ENCODE measurements around the gene P2RY4. TPM values are rescaled to one million over a fixed set of nuclear protein-coding genes. Genes with fewer than 3 reads are reported as not detected.

P2RY4 gene
- total RNA-seq, result under 1 TPM in 1 of 2 donors, not detected in 1; 0.34 TPM

DNA sequence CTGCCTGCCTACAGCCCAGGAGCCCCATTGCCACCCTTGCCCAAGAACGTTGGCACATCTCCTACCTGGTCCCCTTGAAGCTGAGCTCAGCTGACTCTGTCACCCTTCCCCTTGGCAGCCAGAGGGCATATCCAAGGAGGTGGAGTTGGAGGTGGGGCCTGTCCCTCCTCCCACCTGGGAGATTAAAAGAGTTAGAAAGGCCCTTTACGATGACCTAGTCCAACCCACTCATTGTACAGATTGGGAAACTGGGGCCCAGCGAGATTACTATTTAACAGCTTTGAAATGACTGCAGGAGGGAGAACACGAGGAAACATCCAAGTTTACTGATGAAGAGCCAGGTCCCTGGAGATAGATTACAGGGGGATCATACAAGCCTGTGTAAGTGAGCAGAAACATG, at the start of gene P2RY4:
TSS of gene P2RY4 (minus strand) at position 101 of the 400 bp plus-strand sequence. CDS start 580 bp downstream, outside the sequence.

DNA sequence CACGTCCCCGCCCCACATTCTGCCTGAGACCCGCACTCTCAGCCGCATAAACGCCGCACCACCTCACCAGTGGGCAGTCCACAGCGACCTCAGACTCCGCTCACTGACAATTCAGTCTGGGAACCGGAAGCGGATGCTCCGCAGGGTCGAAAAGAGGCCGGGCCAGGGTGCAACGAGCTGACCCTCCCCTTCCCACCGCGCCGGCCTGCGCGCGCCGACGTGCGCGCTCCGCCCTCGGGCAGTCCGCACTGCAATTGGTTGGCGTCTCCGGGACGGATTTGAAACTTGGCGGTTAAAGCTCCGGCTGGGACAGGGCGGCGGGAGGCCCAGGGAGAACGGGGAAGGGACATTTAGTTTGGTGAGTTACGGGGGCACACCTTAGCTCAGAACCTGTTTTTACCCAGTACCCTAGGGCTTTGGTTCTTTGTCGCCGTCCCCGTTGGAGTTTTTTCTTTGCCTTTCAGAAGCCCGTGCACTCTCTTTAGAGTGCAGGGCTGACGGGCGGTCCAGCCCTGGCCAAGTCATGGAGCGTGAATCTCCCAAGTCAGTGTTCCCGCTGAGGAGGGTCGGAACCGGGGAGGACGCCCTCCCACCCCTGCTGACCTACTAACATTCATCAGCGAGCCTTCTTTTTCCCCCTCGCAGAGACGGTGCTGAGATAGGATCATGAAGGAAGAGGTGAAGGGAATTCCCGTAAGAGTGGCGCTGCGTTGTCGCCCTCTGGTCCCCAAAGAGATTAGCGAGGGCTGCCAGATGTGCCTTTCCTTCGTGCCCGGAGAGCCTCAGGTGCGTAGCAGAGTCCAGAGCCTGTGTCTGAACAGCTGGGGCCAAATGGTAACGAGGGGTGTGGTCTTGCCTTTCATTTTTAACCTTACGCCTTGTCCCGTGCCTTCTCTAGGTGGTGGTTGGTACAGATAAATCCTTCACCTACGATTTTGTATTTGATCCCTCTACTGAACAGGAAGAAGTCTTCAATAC, 30.1 kb upstream of the P2RY4 start, which contains the start of the genes KIF4A and PDZD11:
TSS of gene KIF4A (plus strand) at position 312 of the 978 bp plus-strand sequence. CDS start at position 667, 355 bp downstream.
TSS of gene PDZD11 (minus strand) at position 135 of the 978 bp plus-strand sequence. CDS start 586 bp downstream, outside the sequence.

DNA sequence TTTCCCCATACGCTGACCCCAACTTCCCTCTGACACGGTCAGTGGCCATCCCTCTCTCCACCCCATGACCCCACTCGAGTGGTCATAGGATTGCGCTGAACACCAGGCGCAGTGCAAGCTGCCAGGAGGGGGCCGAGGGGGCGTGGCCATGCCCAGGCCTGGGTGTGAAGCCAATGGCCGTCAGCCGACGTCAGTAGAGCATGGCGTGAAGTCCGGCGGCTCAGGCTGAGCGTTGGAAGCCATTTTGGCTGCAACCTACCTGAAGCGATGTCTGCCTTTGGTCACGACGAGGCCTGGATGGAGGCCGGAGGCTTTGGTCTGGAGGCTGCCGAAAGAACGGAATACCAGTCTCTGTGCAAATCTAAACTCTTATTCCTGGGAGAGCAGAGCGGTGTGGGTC, 21.9 kb upstream of the P2RY4 start, which contains the start of gene RAB41:
TSS of gene RAB41 (plus strand) at position 222 of the 400 bp plus-strand sequence. CDS start at position 268, 46 bp downstream.

DNA sequence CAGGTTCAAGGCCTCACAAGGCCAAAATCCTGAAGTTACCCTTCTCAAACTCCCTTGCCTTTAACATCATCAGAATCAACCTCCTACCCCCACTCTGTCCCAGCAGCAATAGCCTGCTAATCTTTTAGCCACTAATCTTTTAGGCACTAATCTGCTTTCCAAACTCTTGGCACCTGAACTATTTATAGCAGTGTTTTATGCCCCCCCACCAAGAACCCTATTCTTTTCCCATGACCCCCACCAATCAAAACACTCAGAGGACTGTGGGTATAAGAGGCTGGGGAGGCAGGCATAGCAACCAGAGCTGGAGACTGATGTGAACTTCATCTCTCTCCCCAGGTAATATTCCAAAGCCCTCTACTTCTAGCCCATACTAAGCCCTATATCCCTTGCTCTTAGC, 8.0 kb upstream of the P2RY4 start, which contains the start of gene ARR3:
TSS of gene ARR3 (plus strand) at position 301 of the 400 bp plus-strand sequence. CDS start 1,052 bp downstream, outside the sequence.

DNA sequence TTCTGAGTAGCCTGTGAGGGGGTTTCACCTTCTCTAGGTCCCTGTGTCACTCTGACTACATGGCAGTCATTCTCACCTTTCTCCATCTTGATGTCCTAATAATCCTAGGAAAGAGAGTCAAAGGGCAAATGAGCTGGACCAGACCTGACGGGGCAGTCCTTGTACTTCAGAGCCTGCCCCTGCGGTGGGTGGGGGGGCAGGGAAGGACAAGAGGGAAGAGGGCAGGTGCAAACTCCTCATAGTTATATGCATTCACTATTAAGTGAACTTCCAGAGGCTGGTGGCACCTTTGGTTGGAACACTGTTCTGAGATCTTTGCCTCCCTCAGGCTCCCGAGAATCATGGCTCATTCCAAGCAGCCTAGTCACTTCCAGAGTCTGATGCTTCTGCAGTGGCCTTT, 25.6 kb downstream of the P2RY4 start, which contains the start of gene AWAT1:
TSS of gene AWAT1 (plus strand) at position 301 of the 400 bp plus-strand sequence. CDS start at position 342, 41 bp downstream.

Small RNA genes lying within 50 kb of the gene (small RNA-seq; reads per million reads assigned to genes)
- 0 to 0.04 reads per million in 2 donors for gene RNA5SP507

Other genes with a start within 250 kb of the P2RY4 start
- not detected for gene AWAT2, start 210.3 kb downstream of the P2RY4 start, total RNA-seq
- gene OTUD6A, start 197.7 kb downstream of the P2RY4 start, total RNA-seq, result not detected
- 10 to 100 TPM; 32.7 to 50.6 TPM for gene IGBP1, start 126.8 kb downstream of the P2RY4 start, total RNA-seq
- gene DGAT2L6, start 82.7 kb downstream of the P2RY4 start, total RNA-seq, result not detected
- not detected for gene AWAT1, start 25.5 kb downstream of the P2RY4 start, total RNA-seq
- not detected for gene ARR3, start 8.1 kb upstream of the P2RY4 start, total RNA-seq
- gene RAB41, start 22.0 kb upstream of the P2RY4 start, total RNA-seq, result not detected
- gene PDZD11, start 29.7 kb upstream of the P2RY4 start, total RNA-seq, result 10 to 100 TPM; 54.0 to 64.3 TPM
- gene KIF4A, start 29.9 kb upstream of the P2RY4 start, total RNA-seq, result 10 to 100 TPM; 11.7 to 20.6 TPM
- gene GDPD2, start 163.1 kb upstream of the P2RY4 start, total RNA-seq, result not detected
- 1 to 10 TPM; 1.7 to 3.7 TPM for gene DLG3, start 184.6 kb upstream of the P2RY4 start, total RNA-seq